GM19324 (cell line): ENCODE measurements around the gene C19orf53.
"Not testable (repeated sequence)": the region's sequence is repeated elsewhere in the genome, so short reads cannot be mapped to it uniquely, and the experiment has no call there.

ENCODE experiments used
- ATAC-seq: cut with Tn5 transposase; IDR thresholded peaks from one replicate; pipeline ENCODE4 v1.9.1; 2021; ENCODE audit warnings: mild to moderate bottlenecking, moderate library complexity; ENCODE audit not compliant: unreplicated experiment, low FRiP score

C19orf53 gene

DNA sequence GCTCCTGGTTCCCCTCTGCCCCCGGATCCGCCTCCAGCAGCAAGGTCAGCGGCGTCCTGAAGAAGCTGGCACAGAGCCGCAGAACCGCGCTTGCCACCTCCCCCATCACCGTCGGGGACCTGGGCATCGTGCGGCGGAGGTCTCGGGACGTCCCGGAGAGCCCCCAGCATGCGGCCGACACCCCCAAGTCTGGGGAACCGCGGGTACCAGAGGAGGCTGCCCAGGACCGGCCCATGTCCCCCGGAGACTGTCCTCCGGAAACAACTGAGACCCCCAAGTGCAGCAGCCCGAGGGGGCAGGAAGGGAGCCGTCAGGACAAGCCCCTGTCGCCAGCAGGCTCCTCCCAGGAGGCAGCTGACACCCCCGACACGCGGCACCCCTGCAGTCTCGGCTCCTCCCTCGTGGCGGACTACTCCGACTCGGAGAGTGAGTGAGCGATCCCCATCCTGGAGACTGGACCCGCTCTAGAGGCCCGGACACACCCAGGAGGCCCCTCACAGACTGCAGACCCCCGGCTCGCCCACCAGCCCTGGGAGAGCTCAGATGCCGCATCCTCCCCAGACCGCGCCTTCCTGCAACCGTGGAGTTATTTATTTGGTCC, 11.5 kb upstream of the C19orf53 start:
- ATAC-seq, result no peak

DNA sequence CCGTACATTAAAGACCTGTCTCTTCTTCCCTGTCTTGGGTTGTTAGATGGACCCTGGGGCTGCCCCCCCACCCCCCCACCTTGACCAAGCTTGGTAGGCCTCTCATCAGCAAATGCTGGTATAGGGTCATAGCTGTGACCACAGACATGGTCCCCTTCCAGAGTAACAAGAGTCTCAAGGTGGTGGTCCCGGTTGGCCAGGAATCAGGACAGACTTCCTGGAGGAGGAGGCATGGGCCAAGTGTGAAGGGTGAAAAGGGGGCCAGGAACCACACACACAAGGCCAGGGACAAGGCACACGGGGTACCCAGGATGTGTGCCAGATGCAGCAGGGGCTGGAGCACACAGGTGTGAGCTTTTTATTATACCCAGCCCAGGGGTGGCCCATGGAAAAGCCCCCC, 11.0 kb upstream of the C19orf53 start:
- no peak for ATAC-seq

GRCh38 chr19:13764101-13764807, 10.0 kb upstream of the C19orf53 start, which contains the start of gene MRI1:
MRI1 (plus strand) TSS chr19:13764522; CDS start chr19:13764589, 67 bp downstream.
- no peak for ATAC-seq

DNA sequence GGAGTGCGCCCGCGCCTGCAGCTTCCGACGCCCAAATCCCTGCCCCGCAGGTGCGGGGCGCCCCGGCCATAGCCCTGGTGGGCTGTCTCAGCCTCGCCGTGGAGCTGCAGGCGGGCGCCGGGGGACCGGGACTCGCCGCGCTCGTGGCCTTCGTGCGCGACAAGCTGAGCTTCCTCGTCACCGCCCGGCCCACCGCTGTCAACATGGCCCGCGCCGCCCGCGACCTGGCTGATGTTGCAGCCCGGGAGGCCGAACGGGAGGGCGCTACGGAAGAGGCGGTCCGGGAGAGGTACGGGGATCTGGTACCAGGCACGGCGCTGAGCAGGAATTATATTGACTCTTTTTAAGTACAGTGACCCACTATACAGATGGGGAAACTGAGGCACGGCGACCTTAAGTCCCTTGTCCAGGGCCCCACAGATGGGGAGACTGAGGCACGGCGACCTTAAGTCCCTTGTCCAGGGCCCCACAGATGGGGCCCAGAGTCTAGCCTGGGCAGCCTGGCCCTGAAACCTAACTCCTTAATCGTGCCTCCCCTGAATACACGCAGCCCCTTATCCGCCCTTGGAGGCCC, 9.3 kb upstream of the C19orf53 start:
- no peak for ATAC-seq

DNA sequence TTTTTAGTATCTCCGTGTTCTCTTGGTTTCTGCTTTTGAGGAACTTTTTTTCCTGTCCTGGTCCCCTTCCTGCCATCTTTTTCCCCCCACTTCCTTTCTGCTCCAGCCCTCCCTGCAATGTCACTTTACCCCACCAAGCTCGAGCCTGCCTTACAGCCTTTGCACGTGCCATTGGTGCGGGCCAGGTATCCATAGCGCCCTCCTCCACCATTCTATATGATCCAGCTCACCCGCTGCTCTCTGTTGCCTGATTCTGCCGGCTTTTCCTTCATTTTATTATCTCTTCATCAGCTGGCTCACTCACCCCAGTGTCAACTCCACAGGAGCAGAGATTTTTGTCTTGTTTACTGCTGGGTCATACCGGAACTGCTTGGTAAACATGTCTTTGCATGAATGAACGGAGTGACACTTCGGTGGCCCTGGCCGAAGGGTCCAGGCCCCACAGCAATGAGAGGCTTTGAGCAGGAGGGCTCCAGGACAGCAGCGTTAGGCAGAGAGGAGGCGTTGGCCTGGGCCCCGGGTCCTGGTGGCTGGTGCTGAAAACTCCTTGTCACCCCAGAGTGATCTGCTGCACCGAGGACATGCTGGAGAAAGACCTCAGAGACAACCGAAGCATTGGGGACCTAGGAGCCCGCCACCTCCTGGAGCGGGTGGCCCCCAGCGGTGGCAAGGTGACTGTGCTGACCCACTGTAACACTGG, 8.7 kb upstream of the C19orf53 start:
- ATAC-seq, result no peak

- no peak for ATAC-seq
These were observed 8.2 kb upstream of the C19orf53 start for GRCh38 chr19:13766095-13766481.

DNA sequence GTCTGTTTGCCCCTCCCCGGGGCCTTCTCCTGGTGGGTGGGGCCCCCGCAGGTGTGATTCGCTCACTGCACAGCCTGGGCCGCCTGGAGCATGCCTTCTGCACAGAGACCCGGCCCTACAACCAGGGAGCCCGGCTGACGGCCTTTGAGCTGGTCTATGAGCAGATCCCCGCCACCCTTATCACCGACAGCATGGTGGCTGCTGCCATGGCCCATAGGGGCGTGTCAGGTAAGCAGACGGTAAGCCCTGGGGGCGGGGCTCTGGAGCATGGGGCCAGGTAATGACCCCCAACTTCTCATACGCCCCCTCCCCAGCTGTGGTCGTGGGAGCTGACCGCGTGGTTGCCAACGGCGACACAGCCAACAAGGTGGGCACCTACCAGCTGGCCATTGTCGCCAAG, 5.7 kb upstream of the C19orf53 start:
- no peak for ATAC-seq

GRCh38 chr19:13770013-13770635, 4.1 kb upstream of the C19orf53 start:
- no peak for ATAC-seq

DNA sequence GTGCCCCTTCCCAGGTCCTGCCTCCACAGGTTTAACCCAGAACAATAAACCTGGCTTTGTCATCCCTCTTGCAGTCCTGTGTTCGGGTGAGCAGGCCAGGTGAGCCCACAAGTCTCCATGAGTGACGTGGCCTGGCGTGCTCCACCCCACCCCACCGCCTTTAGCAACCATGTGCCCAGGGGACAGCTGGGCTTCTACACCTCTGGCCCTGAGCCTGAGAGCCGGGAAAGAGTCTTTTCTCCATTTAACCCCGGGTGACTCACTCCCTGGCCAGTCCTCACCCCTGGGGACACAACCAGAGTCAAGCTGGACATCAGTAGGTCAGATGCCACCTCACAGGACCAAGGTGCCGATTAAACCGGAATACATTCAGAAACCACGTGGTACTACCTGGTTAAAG, 4.1 kb downstream of the C19orf53 start:
- ATAC-seq, result no peak

- no peak for ATAC-seq
These were observed 4.6 kb downstream of the C19orf53 start for GRCh38 chr19:13778847-13779246.

DNA sequence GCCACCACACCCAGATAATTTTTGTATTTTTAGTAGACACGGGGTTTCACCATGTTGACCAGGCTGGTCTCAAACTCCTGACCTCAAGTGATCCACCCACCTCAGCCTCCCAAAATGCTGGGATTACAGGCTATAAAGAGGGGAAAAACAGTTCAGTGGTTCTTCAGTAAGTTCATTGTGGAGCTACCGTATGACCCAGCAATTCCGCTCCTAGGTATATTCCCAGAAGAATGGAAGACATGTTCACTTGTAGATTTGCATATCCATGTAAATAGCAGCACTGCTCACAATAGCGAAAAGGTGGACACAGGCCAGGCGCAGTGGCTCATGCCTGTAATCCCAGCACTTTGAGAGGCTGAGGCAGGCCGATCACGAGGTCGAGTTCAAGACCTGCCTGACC, 5.5 kb downstream of the C19orf53 start:
- ATAC-seq, result not testable (repeated sequence)

GRCh38 chr19:13781547-13781946, 7.3 kb downstream of the C19orf53 start:
- no peak for ATAC-seq

DNA sequence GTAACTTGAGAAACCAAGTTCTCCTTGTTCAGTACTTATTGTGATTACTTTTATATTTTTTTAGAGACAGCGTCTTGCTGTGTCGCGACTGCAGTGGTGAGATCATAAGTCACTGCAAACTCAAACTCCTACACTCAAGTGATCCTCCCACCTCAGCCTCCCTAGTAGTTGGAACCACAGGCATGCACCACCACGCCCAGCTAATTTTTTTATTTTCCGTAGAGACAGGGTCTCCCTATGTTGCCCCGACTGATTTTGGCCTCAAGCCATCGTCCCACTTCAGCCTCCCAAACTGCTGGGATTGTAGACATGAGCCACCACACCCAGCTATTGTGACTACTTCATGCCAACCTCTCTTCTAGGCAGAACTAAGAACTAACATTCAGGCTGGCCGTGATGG, 8.3 kb downstream of the C19orf53 start:
- no peak for ATAC-seq

- peak; percentile 49 for ATAC-seq
These were observed 9.6 kb downstream of the C19orf53 start for GRCh38 chr19:13783565-13784500.

GRCh38 chr19:13784731-13785452, 10.6 kb downstream of the C19orf53 start:
- no peak for ATAC-seq

- ATAC-seq, result no peak
These were observed 14.7 kb downstream of the C19orf53 start for GRCh38 chr19:13788991-13789390.

GRCh38 chr19:13790354-13790753, 16.1 kb downstream of the C19orf53 start:
- no peak for ATAC-seq

DNA sequence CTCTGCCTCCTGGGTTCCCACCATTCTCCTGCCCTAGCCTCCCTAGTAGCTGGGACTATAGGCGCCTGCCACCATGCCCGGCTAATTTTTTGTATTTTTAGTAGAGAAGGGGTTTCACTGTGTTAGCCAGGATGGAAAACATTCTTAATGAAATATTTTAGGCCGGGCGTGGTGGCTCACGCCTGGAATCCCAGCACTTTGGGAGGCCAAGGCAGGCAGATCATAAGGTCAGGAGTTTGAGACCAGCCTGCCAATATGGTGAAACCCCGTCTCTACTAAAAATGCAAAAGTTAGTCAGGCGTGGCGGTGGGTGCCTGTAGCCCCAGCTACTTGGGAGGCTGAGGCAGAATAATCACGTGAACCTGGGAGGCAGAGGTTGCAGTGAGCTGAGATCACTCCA, 19.1 kb downstream of the C19orf53 start:
- not testable (repeated sequence) for ATAC-seq

- no peak for ATAC-seq
These were observed 20.1 kb downstream of the C19orf53 start for GRCh38 chr19:13794398-13794756.
